Gastrocnemius medialis (tissue), 4 donors: ENCODE results near the gene DKK2. TPM values are rescaled to one million over a fixed set of nuclear protein-coding genes. Genes with fewer than 3 reads are reported as not detected.

Experiments used
- ATAC-seq, 2 donors: fragments of 150-250 bp; one replicate each; pipeline ENCODE4 v1.9.1; 2016
- DNase-seq, 2 donors: peaks; one replicate each; pipeline ENCODE4 v3.0.0-alpha.2; 2019
- H3K27ac ChIP-seq, 4 donors: fragments of 200-600 bp; sonication (generic); 1 replicate in 1 of 4; 2 replicates in 3 of 4; pipeline ENCODE4 v1.5.1; 2016 to 2018; ENCODE audit warnings: mild to moderate bottlenecking in 2 of 4, moderate library complexity in 1 of 4
- H3K27me3 ChIP-seq, 3 donors: fragments of 200-600 bp; sonication (generic) in 2 of 3; 1 replicate in 1 of 3; 2 replicates in 2 of 3; pipeline versions ENCODE4 v1.5.1 to v1.6.0; 2016 to 2019; ENCODE audit warnings: mild to moderate bottlenecking in 1 of 3, moderate library complexity in 1 of 3
- H3K36me3 ChIP-seq, 2 donors: fragments of 200-600 bp; sonication (generic) in 1 of 2; one replicate each; pipeline ENCODE4 v1.5.1; 2017 to 2018
- H3K4me1 ChIP-seq, 2 donors: fragments of 200-600 bp; sonication (generic) in 1 of 2; one replicate each; pipeline ENCODE4 v1.5.1; 2016 to 2017; ENCODE audit warnings: mild to moderate bottlenecking in 2 of 2
- H3K4me3 ChIP-seq, 4 donors: fragments of 200-600 bp; sonication (generic) in 3 of 4; 1 replicate in 1 of 4; 2 replicates in 3 of 4; pipeline ENCODE4 v1.5.1; 2016 to 2019; ENCODE audit warnings: mild to moderate bottlenecking in 2 of 4
- H3K9me3 ChIP-seq, 3 donors: fragments of 200-600 bp; sonication (generic) in 2 of 3; 1 replicate in 1 of 3; 2 replicates in 2 of 3; pipeline ENCODE4 v1.5.1; 2016 to 2019
- CTCF ChIP-seq, 5 experiments: fragments of 450-650 bp in 3 of 5; fragments of 200-600 bp in 2 of 5; sonication (generic) in 2 of 5; IDR thresholded peaks in 4 of 5; conservative IDR thresholded peaks in 1 of 5; 1 replicate in 4 of 5; 2 replicates in 1 of 5; pipeline ENCODE4 v1.5.1; 2016 to 2019; ENCODE audit warnings: antibody characterized with exemption in 5 of 5, mild to moderate bottlenecking in 3 of 5, moderate library complexity in 3 of 5
- POLR2A ChIP-seq, 2 donors: fragments of 450-650 bp; IDR thresholded peaks; one replicate each; pipeline ENCODE4 v1.6.1; 2017; ENCODE audit warnings: antibody characterized with exemption in 2 of 2, mild to moderate bottlenecking in 2 of 2, moderate library complexity in 2 of 2
- in situ Hi-C, 4 donors: fragments of 200-750 bp; cut with MboI; loops; one replicate each; pipeline versions ENCODE4 v1.15.0 to v1.8.0; 2017; ENCODE audit warnings: low sequenced_read_pairs in 4 of 4
- intact Hi-C: fragments of 100-400 bp; cut with DNase I; formaldehyde crosslinking; loops from one replicate; pipeline ENCODE4 v1.15.1; 2023; ENCODE audit warnings: low total_unique reads
- total RNA-seq, 4 donors: library from RNA; depleted of rRNA; stranded (reverse); fragments of >200 nt; gene quantifications; one replicate each; pipeline versions ENCODE4 v1.1.0 to v1.2.3, GENCODE V29; 2016

Gene DKK2
- total RNA-seq, 4 donors from 2014 or later = 0.52 to 1.2 (median 0.64) TPM; not detected in 1

DNA sequence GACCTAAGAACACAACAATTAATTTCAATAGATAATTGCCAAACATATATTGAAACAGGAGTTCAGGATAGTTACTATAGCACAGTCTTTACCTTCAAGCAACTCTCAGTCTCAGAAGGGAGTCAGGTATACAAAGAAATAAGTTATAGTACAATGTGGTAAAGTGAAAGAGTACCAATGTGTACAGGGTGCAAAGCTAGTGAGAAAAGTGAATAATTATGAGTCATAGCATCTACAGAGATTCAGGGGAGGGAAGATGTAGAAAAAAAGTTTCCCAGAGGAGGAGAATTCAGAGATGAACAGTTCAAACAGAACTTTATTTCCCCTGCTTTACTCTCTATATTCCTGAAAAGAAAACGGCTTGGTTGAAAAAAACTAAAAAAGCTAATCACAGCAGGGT is 22.7 kb upstream of the DKK2 start:
- intact Hi-C loops (no loop called here), in situ Hi-C loops (no loop called here)
- no peak overlapping the region for H3K27ac ChIP-seq
- no peak for ATAC-seq
- H3K27me3 ChIP-seq = no peaks in the 10 kb centered on the region
- H3K36me3 ChIP-seq = no peaks in the 10 kb centered on the region
- no peaks in the 10 kb centered on the region for H3K4me1 ChIP-seq
- DNase-seq = no peak
- TF ChIP-seq CTCF (IDR thresholded peaks at IDR 0.05 in 4 of 5, conservative IDR thresholded peaks at IDR 0.05 in 1 of 5) (no peak), POLR2A (IDR thresholded peaks at IDR 0.05) (no peak)
- no peaks in the 10 kb centered on the region for H3K9me3 ChIP-seq
- H3K4me3 ChIP-seq = no peak overlapping the region

DNA sequence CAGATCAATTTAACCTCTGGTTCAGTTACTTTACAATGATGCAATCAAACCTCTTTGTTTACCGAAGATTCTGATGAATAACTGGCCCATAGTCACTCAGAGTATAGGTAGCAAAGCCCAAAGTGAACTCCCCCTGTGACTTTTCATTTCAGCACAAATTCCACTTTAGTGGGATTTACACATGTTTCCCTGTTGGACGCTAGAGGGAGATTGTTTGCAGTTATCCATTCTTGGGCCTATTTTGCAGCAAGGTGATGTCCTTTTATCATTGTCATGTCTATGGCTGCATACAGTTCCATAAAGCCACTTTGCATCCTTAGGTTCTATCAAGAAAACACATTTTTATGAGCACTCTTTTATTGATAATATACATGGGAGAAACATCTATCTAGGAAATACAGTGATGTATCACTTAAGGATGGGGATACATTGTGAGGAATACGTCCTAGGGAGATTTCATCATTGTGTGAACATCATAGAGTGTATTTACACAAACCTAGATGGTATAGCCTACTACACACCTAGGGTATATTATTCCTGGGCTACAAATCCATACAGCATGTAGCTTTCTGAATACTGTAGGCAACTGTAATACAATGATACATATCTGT is 14.5 kb upstream of the DKK2 start:
- H3K4me1 ChIP-seq = no peaks in the 10 kb centered on the region
- intact Hi-C loops = no loop called here

DNA sequence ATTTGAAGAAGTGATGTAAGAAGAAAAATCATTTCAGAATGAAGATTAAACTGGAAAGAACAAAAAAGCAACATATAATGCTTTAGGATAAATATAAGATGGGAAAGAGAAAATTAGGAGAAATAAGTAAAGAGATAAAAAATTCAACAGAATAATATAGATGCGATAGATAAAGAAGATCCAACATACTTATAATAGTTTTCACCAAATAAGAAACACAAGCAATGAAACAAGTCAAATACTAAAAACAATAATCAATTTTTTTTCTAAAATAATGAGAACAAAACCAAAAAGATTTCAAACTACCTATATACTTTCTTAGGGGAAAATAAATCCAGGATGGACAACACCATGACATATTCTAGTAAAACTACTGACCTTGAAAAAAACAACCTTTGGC is 10.1 kb upstream of the DKK2 start:
- H3K4me3 ChIP-seq = peak overlapping the region in 1 of 4 donors; percentile 14
- no peak overlapping the region for H3K27ac ChIP-seq
- no peaks in the 10 kb centered on the region for H3K36me3 ChIP-seq
- H3K27me3 ChIP-seq = no peaks in the 10 kb centered on the region
- H3K4me1 ChIP-seq = no peaks in the 10 kb centered on the region
- TF ChIP-seq CTCF (IDR thresholded peaks at IDR 0.05 in 4 of 5, conservative IDR thresholded peaks at IDR 0.05 in 1 of 5) (no peak), POLR2A (IDR thresholded peaks at IDR 0.05) (no peak)
- ATAC-seq (no peak), DNase-seq (no peak)
- in situ Hi-C loops (loop anchor here in 1 of 4 donors (10.0 kb wide), 1 partner anchor 139 kb away; no protein-coding TSS in a partner anchor), intact Hi-C loops (no loop called here)
- no peaks in the 10 kb centered on the region for H3K9me3 ChIP-seq

More for the DNA sequence above, 14.5 kb upstream of the DKK2 start:
- Histone ChIP-seq H3K9me3 (no peaks in the 10 kb centered on the region), H3K4me3 (no peak overlapping the region), H3K27ac (no peak overlapping the region), H3K27me3 (no peaks in the 10 kb centered on the region), H3K36me3 (no peaks in the 10 kb centered on the region)
- TF ChIP-seq POLR2A (IDR thresholded peaks at IDR 0.05) = no peak
- TF ChIP-seq CTCF (IDR thresholded peaks at IDR 0.05 in 4 of 5, conservative IDR thresholded peaks at IDR 0.05 in 1 of 5) = no peak
- ATAC-seq (no peak), DNase-seq (no peak)
- in situ Hi-C loops = no loop called here

- H3K9me3 ChIP-seq = no peaks in the 10 kb centered on the region
- H3K4me1 ChIP-seq = no peaks in the 10 kb centered on the region
- H3K27ac ChIP-seq = no peak overlapping the region
- DNase-seq = no peak
- in situ Hi-C loops = loop anchor here in 2 of 4 donors (5.0 to 10.0 kb wide), 2 partner anchors 138 to 141 kb away; no protein-coding TSS in a partner anchor
- no peak for TF ChIP-seq CTCF (IDR thresholded peaks at IDR 0.05 in 4 of 5, conservative IDR thresholded peaks at IDR 0.05 in 1 of 5)
- no peak for TF ChIP-seq POLR2A (IDR thresholded peaks at IDR 0.05)
- no peaks in the 10 kb centered on the region for H3K36me3 ChIP-seq
- peaks cover 0 to 8% (median 0%) of the 10 kb centered on the region in 3 donors for H3K27me3 ChIP-seq
- no peak for ATAC-seq
- intact Hi-C loops = no loop called here
- no peak overlapping the region for H3K4me3 ChIP-seq
These were observed 8.1 kb upstream of the DKK2 start for GRCh38 chr4:107044170-107044569.
